GM21367 (cell line): ENCODE results near the gene ZBTB7C.

Experiments used
- ATAC-seq: cut with Tn5 transposase; IDR thresholded peaks from one replicate; pipeline ENCODE4 v1.9.1; 2021; ENCODE audit not compliant: unreplicated experiment

The ZBTB7C gene

DNA sequence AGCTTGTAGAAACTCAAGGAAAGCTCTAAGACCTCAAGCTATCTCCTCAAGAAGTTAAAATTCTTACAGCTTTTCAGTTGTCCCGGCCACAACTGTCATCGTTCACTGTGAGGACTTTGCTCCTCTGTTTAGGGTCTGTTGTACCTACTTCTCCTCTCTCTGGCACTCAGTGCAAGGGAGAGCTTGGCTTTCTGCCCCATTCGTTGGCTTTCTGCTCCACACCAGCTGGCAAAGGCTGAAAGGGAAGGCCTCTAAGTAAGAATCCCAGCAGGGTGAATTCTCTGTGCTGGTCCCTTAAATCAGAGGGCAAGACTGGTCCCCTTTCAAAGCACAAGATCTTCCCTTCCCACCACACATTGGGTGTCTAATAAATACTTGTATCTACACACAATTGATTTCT, 17.3 kb downstream of the ZBTB7C start:
- no peak for ATAC-seq

DNA sequence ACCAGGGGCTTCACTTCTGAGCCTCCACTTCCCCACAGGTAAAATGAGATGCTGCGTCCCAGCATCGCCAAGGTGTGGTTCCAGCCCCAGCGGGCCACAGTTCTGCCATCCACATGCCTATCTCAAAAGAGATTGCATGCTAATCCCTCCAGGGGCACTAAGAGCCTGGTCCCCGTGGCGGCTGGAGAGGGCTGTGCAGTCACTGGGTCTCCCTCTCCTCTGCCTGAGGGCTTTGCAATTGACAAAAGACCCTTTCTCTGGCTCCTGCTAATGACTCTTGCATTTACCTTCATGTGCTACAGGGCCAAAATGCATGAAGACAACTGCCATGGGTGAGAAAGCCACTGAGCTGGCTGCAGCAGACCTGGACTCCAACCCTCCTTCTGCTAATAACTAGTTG, 18.5 kb downstream of the ZBTB7C start:
- no peak for ATAC-seq

GRCh38 chr18:48388478-48388877, 20.7 kb downstream of the ZBTB7C start:
- no peak for ATAC-seq

GRCh38 chr18:48387300-48387699, 21.9 kb downstream of the ZBTB7C start:
- ATAC-seq = no peak

GRCh38 chr18:48385596-48385995, 23.6 kb downstream of the ZBTB7C start:
- ATAC-seq = no peak

GRCh38 chr18:48376934-48377333, 32.2 kb downstream of the ZBTB7C start:
- no peak for ATAC-seq

DNA sequence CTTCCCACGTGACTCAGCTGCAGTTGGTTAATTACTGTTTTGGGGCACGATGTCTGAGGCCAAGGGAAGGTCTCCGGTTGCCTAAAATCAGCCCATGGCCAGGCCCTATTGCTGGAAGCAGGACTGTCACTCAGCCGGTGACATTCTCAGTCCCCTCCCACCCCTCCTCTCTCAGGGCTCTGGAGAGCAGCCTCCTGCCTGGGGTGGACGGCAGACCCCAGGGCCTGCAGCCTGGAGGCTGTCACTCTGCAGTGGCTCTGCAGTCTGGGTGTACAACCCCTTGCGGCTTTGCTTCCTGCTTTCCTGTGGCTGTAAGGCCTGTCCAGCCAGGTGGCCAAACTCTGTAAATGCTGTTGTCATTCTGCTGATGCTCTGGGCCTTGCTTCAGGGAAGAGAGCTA, 32.8 kb downstream of the ZBTB7C start:
- no peak for ATAC-seq

DNA sequence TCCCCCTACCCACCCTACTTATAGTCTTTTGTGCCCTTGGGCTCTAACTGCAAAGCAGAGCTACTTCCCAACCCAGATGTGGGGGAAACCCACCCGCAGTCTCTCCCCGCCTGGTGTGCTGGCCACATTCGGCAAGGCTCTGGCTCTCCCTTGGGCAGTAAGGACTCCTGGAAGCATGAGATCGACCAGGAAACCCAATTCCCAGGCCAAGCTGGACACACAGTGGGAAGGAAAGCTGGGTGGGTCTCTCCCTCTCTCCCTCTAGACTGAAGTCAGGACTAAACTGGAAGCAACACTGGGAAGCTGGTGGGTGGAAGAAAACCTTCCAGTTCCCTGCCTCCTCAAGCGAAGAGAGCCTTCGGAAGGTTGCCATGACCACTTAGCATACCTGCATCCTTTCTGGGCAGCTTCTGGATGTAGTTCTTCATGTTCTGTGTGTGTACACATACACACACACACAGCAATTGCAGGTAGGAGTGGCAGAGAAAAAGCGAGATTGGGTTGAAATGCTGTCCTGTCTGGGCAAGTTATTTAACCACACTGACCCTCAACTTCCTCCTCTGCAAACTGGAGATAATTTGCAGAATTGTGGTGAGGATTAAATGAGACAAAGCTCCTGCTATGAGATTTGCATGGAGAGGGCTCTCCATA, 33.9 kb downstream of the ZBTB7C start:
- ATAC-seq = no peak

DNA sequence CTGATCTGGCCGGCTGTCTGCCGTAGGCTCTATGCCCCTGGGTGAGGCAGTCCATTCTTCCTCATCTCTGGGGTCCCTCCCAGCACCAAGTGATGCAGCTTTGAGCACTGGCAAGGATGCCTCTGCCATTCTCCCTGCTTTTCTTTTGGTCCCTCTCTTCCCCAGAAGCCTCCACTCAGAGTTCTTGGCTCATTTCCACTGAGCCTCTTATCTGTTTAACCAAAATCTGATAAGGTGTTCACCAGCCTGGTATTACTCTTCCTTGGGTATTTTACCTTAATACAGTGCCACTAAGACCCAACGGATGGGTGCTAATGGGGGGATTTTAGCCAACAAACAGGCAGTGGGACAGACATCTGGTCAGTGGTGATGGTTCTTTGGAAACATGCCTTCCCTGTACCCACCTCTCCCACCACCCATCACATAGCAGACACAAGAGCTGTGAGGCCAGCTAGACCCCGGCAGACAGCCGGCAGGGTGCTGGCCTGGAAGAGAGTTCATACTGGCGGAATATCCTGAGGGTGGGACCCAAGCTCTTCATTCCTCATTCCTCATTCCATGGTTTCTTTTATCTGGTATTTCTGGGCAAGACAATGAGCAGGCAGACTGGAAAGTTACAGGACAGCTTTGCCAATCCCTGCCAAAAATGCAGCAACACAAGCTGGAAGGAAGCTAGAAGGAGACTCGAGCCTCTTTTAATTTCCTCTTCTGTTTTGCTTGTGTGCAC, 34.6 kb downstream of the ZBTB7C start:
- no peak for ATAC-seq

DNA sequence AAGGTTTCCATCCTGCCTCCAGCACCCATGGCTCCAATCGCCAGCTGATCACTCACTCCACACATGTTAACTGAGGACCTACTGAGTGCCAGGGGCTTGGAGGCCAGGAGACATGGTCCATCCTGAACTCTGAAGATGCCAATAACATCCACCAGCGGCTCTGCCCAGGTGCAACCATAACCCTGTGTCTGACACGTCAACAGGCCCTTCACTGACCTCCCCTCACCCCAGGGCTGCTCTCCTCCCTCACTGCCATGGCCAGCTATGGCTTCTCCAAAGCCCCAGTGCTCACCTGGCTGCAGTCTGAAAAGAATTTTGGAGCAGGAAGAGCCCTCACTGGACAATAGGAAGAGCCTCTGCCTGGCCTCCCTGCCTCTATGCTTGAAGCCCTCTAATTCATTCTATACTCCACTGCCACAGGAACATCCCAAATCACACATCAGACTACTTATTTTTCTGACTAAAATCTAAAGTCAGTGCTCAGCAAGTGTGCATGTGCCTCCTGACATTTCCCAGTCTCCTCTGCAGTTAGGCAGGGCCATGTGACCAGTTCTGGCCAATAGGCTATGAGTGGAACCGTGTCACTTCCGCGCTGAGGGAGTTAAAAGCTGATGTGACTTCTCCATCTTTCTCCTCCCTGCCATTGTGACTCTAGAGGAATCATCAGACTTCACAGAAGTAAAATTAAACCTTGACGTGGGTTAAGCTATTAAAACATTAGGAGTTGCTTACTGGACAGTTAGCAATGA, 37.2 kb downstream of the ZBTB7C start:
- no peak for ATAC-seq

- ATAC-seq = no peak
Measured at GRCh38 chr18:48367557-48367956, 41.6 kb downstream of the ZBTB7C start.

DNA sequence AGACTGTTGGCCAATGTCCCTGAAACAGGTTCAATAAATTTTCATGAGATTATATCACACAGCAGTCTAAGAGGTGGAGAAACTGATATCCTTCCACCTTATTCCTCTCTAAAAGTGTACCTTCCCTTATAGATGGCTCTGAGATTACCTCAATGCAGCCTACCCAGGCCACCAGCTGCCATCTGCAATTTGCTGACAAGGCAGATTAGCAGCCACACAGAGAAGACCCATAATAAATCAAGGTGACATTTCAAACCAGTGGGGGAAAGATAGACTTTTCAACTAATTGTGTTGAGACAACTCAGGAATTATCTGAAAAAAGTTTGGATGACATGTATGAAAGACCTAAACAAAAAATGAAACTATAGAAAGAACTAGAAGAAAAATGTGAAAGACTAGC, 43.2 kb downstream of the ZBTB7C start:
- no peak for ATAC-seq

- no peak for ATAC-seq
Measured at GRCh38 chr18:48364146-48364545, 45.0 kb downstream of the ZBTB7C start.

DNA sequence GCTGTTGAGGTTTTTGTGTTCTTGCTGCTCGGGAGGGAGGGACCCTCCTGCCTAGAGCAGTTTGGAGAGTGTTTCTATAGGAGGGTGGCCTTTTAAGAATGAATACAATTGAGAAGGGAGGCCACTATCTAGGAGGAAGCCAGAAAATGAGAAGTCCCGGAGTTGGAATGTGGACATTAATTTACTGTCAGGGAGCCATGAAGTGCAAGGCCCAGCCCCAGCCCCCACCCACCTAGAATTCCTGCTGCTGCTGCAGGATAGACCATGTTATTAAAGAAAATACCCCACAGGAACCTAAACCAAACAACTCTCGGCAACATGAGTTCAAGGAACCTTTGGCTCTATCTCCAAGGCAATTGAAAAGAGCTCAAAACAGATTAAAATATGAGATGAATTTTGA, 46.0 kb downstream of the ZBTB7C start:
- ATAC-seq = no peak

GRCh38 chr18:48361801-48362200, 47.4 kb downstream of the ZBTB7C start:
- no peak for ATAC-seq

DNA sequence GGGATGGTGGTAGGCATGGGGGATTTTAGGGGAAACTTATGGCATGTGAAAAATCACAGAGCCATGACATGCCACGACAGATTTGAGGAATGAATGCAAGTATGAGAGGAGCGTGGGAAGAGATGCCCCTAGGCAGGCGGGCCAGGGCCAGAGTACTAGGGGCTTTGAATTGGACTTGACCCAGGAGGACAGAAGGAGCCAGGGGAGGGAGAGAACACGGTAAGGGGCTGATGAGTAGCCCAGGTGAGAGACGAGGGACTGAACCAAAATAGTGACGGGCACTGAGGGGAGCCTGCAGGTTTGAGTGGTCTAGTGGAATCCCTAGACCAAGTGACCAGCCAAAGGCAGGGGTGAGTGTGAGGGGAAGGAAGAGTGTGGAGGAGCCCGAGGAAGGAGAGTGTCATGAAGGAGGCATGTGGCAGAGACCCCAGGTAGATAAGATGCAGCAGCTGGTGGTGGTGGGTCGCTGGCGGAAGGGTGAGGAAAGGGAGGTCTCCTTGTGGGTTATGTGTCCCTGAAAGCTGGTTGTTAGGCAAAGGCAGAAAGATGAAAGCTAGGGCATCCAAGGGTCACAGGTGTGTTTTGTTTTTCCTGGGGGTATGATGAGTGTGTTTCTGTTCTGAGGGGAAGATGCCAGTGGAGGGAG, 48.7 kb downstream of the ZBTB7C start:
- ATAC-seq = no peak

- ATAC-seq = no peak
Measured at GRCh38 chr18:48359626-48360025, 49.6 kb downstream of the ZBTB7C start.

- ATAC-seq = no peak
Measured at GRCh38 chr18:48358868-48359267, 50.3 kb downstream of the ZBTB7C start.

GRCh38 chr18:48356909-48357631, 52.1 kb downstream of the ZBTB7C start:
- no peak for ATAC-seq

DNA sequence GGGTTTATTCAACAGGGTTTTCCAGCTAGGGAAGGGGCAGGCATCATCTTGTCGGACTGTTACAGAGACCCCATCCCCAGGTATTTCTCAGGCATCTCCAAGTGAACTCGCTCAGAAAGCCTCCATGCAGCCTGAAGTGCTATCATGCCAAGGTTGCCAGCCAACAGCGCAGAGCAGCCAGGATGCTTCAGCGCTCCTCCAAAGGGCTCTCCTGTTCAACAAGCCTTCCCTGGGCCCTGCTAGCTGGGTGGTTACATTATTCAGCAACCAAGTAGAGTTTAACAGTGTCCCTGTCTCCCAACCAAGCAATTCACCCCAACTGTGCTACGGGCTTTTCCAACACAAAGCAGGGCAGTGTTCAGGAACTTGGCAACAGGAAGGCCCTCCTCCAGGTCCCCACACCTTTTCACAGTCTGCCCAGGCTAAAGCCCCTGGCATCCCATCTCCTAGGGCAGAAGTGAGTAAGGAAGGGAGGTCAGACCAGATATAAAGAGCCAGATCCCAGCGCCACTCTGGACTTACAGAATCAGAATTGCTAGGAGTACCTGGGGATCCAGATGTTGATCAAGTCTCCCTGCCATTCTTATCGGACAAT, 52.9 kb downstream of the ZBTB7C start:
- no peak for ATAC-seq
